ENCODE results near the gene PITRM1.

Gene PITRM1

DNA sequence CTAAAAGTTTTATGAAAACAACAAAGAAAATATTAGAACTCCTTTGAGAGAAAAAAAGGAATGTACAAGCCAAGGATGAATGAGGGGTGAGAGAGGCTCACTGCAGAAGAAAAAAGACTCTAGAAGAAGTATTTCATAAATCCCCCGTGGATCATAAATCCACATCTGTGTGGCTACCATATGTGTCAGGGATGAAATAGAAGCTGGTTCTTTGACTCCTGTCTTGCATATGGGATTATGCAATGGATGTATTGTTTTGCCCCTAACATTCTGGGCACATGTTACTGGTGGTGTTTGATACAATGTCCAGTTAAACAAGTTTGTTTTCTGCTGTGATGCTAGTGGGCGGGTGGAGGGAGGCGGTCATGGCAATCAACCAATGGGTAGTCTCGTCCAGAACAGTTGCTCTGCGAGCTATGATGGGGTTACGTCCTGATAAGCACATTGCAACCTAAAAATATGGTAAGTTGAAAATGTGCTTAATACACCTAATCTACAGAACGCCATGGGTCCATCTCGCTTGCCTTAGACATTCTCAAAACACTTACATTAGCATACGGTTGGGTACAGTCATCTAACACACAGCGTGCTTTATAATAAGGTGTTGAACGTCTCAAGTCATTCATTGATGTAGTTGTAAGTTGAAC, 34.1 kb upstream of the PITRM1 start:
- no peak for TF ChIP-seq CTCF (IDR thresholded peaks at IDR 0.05; ENCODE audit: low read depth, low read length, missing control alignments)
- no peak for DNase-seq (ENCODE audit: low read depth)
- in situ Hi-C loops (cut with HindIII; ENCODE audit: low sequenced_read_pairs): no loop called here
- H3K4me3 ChIP-seq (ENCODE audit: low read depth, low read length): no peak overlapping the region

- in situ Hi-C loops (cut with HindIII; ENCODE audit: low sequenced_read_pairs): no loop called here
- TF ChIP-seq CTCF (IDR thresholded peaks at IDR 0.05; ENCODE audit: low read depth, low read length, missing control alignments): no peak
These were observed 31.4 kb upstream of the PITRM1 start for GRCh38 chr10:3203972-3204371.

DNA sequence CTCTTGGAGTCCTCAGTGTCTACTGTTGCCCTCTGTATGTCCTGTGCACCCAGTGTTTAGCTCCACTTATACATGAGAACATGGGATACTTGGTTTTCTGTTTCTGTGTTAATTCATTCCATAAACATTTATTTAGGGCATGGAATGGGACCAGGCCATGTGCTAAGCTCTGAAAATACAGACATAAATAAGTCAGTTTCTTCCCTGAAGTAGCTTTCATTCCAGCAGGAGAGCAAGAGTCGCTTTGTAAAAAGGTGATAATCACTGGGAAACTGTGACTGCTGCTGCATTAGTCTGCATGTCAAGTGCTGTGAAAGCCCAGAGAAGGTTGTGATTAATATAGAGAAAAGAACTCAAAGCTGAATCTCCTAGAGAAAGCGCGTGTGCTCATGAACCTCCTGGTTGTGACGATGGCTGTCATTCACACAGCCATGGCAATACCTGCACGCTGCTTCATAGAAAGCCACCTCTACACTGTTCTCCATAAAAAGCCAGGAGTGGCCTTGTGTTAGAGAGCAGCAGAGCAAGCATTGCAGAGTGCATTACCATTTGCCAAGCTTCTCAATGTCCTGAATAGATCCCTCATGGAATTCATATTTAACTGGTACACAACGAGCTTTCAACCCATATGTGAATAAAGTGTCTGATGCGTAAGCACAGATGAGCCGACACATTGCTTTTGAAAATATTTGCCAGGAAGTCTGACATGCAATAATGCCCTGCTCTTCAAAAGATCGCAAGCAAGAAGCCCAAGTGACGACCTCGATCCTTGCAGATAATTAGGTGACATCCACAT, 30.6 kb upstream of the PITRM1 start:
- in situ Hi-C loops (cut with HindIII; ENCODE audit: low sequenced_read_pairs): no loop called here
- H3K4me3 ChIP-seq (ENCODE audit: low read depth, low read length): no peak overlapping the region
- no peak for TF ChIP-seq CTCF (IDR thresholded peaks at IDR 0.05; ENCODE audit: low read depth, low read length, missing control alignments)
- no peak for DNase-seq (ENCODE audit: low read depth)

More at GRCh38 chr10:3203972-3204371, 31.4 kb upstream of the PITRM1 start:
- H3K4me3 ChIP-seq (ENCODE audit: low read depth, low read length): no peak overlapping the region
- DNase-seq (ENCODE audit: low read depth): no peak

DNA sequence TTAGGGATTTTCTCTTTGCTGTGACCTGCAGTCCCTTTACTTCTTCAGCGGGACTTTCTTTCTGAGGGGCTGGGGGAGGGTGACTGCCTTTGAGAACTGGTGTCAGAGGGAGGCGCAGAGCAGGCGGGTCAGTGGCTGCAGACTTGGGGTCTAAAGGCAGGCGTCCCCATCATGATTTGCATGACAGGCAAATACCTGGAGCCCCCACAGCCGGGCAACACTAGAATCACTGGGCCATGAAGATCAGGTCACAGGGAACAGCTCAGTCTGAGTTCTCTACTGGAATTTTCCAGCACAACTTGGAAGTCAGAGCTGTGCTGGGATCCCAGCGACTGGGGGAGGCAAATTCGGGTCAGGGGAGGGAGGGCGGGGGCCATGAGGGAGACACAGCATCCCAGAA, 29.2 kb upstream of the PITRM1 start:
- TF ChIP-seq CTCF (IDR thresholded peaks at IDR 0.05; ENCODE audit: low read depth, low read length, missing control alignments): no peak
- in situ Hi-C loops (cut with HindIII; ENCODE audit: low sequenced_read_pairs): no loop called here
- no peak for DNase-seq (ENCODE audit: low read depth)
- H3K4me3 ChIP-seq (ENCODE audit: low read depth, low read length): no peak overlapping the region

GRCh38 chr10:3199488-3199887, 26.9 kb upstream of the PITRM1 start:
- TF ChIP-seq CTCF (IDR thresholded peaks at IDR 0.05; ENCODE audit: low read depth, low read length, missing control alignments): no peak
- in situ Hi-C loops (cut with HindIII; ENCODE audit: low sequenced_read_pairs): no loop called here

GRCh38 chr10:3198900-3199299, 26.3 kb upstream of the PITRM1 start:
- DNase-seq (ENCODE audit: low read depth): no peak
- TF ChIP-seq CTCF (IDR thresholded peaks at IDR 0.05; ENCODE audit: low read depth, low read length, missing control alignments): no peak
- in situ Hi-C loops (cut with HindIII; ENCODE audit: low sequenced_read_pairs): no loop called here
- H3K4me3 ChIP-seq (ENCODE audit: low read depth, low read length): no peak overlapping the region

More at GRCh38 chr10:3199488-3199887, 26.9 kb upstream of the PITRM1 start:
- DNase-seq (ENCODE audit: low read depth): no peak
- no peak overlapping the region for H3K4me3 ChIP-seq (ENCODE audit: low read depth, low read length)

Data from astrocyte of the cerebellum (primary cell).